Chondrocyte (in vitro differentiated cells): ENCODE measurements around the gene ATP11A. TPM values are rescaled to one million over a fixed set of nuclear protein-coding genes. Genes with fewer than 3 reads are reported as not detected.

ENCODE experiments used
- DNase-seq: peaks from one replicate; pipeline ENCODE4 v3.0.0; 2021; ENCODE audit warnings: mixed read lengths, low spot score
- H3K27ac Mint-ChIP-seq: one replicate; pipeline ENCODE4 v1.8.0; 2021; ENCODE audit warnings: mild to moderate bottlenecking, moderate library complexity, mixed read lengths; ENCODE audit not compliant: unreplicated experiment
- H3K27me3 Mint-ChIP-seq: 2 replicates; pipeline ENCODE4 v1.8.0; 2021; ENCODE audit warnings: low read depth, mixed read lengths
- H3K36me3 Mint-ChIP-seq: 2 replicates; pipeline ENCODE4 v1.8.0; 2021; ENCODE audit warnings: low read depth, mixed read lengths
- H3K4me1 Mint-ChIP-seq: 2 replicates; pipeline ENCODE4 v1.8.0; 2021; ENCODE audit warnings: low read depth, mild to moderate bottlenecking, mixed read lengths
- H3K4me3 Mint-ChIP-seq: one replicate; pipeline ENCODE4 v1.8.0; 2021; ENCODE audit warnings: mild to moderate bottlenecking, moderate library complexity, mixed read lengths; ENCODE audit not compliant: unreplicated experiment
- H3K9me3 Mint-ChIP-seq: 2 replicates; pipeline ENCODE4 v1.8.0; 2021; ENCODE audit warnings: low read depth, mixed read lengths
- CTCF ChIP-seq: fragments of 200-600 bp; sonication (generic); IDR thresholded peaks from 2 replicates; pipeline ENCODE4 v1.5.0; 2021; ENCODE audit warnings: antibody characterized with exemption, mild to moderate bottlenecking, moderate library complexity
- total RNA-seq: library from RNA; stranded (reverse); gene quantifications from 3 replicates; pipeline ENCODE4 v1.2.1, GENCODE V29; 2021

The ATP11A gene
- total RNA-seq, 1 donor from 2014 or later, result 13.1 TPM

- peaks cover 21% of the 10 kb centered on the region for H3K4me1 Mint-ChIP-seq
- H3K27ac Mint-ChIP-seq, result no peak overlapping the region
- TF ChIP-seq CTCF, result no peak
Observed at GRCh38 chr13:112725346-112726015, 35.6 kb downstream of the ATP11A start.

DNA sequence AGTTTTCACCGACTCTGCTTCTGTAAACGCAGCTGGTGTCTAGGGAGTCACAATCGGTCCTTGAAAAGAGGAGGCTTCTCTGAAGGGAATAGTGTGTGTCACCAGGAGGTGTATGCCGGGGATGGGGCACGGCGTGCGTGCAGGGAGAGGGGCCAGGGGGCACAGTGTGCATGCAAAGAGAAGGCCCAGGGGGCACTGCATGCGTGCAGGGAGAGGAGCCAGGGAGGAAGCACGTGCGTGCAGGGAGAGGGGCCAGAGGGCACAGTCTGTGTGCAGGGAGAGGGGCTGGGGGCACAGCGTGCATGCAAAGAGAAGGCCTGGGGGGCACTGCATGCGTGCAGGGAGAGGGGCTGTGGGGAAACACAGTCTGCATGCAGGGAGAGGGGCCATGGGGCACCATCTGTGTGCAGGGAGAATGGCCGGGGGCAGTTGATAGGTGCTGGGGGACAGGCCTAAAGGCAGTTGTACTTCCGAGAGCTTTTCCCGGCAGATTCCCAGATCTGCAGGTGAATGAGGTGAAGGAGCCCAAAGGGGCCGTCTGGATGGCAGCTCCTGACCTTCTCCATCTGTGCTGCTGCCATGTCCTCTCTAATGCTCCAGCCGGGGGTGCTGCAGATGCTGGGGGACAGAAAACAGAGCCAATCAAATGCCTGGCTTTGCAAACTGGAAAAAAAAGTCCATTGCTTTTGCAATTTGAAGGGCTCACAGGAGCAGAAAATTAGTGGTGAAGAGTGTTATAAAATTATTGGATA is 36.4 kb downstream of the ATP11A start:
- H3K36me3 Mint-ChIP-seq, result no peaks in the 10 kb centered on the region
- no peaks in the 10 kb centered on the region for H3K27me3 Mint-ChIP-seq
- peaks cover 21% of the 10 kb centered on the region for H3K4me1 Mint-ChIP-seq
- TF ChIP-seq CTCF, result no peak
- H3K27ac Mint-ChIP-seq, result no peak overlapping the region
- no peaks in the 10 kb centered on the region for H3K9me3 Mint-ChIP-seq
- no peak for DNase-seq
- H3K4me3 Mint-ChIP-seq, result no peak overlapping the region

More at GRCh38 chr13:112725346-112726015, 35.6 kb downstream of the ATP11A start:
- DNase-seq, result no peak
- Mint-ChIP-seq H3K4me3 (no peak overlapping the region), H3K9me3 (no peaks in the 10 kb centered on the region), H3K36me3 (no peaks in the 10 kb centered on the region), H3K27me3 (no peaks in the 10 kb centered on the region)

DNA sequence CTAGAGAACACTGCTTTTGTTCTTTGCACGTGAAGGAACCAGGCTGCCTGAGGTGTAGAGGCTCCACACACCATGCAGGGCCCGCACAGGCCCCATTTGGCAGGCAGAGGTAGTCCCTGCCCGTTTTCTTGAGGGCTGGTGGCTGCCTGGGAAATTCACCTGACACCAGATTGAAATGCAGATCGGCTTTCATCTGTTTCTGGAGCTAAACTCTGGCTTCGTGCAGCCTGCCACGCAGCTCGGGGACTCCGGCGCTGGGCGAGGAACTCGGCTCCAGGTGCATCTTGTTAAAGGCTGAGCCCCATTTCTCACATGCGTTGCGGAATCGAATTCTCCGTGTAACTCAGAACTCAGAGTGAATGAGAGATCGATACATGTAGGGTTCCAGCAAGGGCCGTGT is 37.7 kb downstream of the ATP11A start:
- Mint-ChIP-seq H3K4me1 (peaks cover 17% of the 10 kb centered on the region), H3K4me3 (no peak overlapping the region), H3K27me3 (no peaks in the 10 kb centered on the region), H3K9me3 (no peaks in the 10 kb centered on the region), H3K36me3 (no peaks in the 10 kb centered on the region), H3K27ac (no peak overlapping the region)
- DNase-seq, result no peak
- TF ChIP-seq CTCF, result no peak

- no peaks in the 10 kb centered on the region for H3K36me3 Mint-ChIP-seq
- H3K27ac Mint-ChIP-seq, result no peak overlapping the region
- H3K4me3 Mint-ChIP-seq, result no peak overlapping the region
- DNase-seq, result no peak
- peaks cover 11% of the 10 kb centered on the region for H3K4me1 Mint-ChIP-seq
- no peaks in the 10 kb centered on the region for H3K9me3 Mint-ChIP-seq
- no peaks in the 10 kb centered on the region for H3K27me3 Mint-ChIP-seq
- no peak for TF ChIP-seq CTCF
Observed at GRCh38 chr13:112728375-112729126, 38.7 kb downstream of the ATP11A start.

DNA sequence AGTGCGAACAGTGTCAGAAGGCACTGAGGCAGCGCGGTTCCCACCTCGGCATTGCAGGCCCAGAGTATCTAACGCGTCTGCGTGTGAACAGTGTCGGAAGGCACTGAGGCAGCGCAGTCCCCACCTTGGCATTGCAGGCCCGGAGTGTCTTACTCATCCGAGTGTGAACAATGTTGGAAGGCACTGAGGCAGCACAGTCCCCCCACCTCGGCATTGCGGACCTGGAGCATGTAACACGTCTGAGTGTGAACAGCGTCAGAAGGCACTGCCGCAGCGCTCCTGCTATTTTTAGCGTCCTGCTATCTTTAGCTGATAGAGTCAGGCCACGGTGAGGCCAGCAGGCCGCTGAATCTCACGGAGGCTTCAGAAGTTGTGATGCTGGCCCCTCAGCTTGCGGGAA is 39.6 kb downstream of the ATP11A start:
- TF ChIP-seq CTCF, result no peak
- peaks cover 13% of the 10 kb centered on the region for H3K4me1 Mint-ChIP-seq
- no peak overlapping the region for H3K27ac Mint-ChIP-seq
- H3K9me3 Mint-ChIP-seq, result no peaks in the 10 kb centered on the region
- H3K4me3 Mint-ChIP-seq, result no peak overlapping the region
- no peaks in the 10 kb centered on the region for H3K36me3 Mint-ChIP-seq
- no peak for DNase-seq
- H3K27me3 Mint-ChIP-seq, result no peaks in the 10 kb centered on the region
